Measurements from ENCODE around the gene RIPK4.

The RIPK4 gene

GRCh38 chr21:41751611-41752011, 15.2 kb downstream of the RIPK4 start:
- DNase-seq = no peak

GRCh38 chr21:41750532-41751151, 16.2 kb downstream of the RIPK4 start:
- DNase-seq = no peak

GRCh38 chr21:41750051-41750450, 16.8 kb downstream of the RIPK4 start:
- no peak for DNase-seq

GRCh38 chr21:41749286-41749685, 17.6 kb downstream of the RIPK4 start:
- DNase-seq = no peak

- DNase-seq = no peak
Measured at GRCh38 chr21:41747943-41748738, 18.7 kb downstream of the RIPK4 start.

GRCh38 chr21:41746744-41747006, 20.2 kb downstream of the RIPK4 start:
- no peak for DNase-seq

- DNase-seq = no peak
Measured at GRCh38 chr21:41745971-41746743, 20.7 kb downstream of the RIPK4 start.

GRCh38 chr21:41745026-41745820, 21.6 kb downstream of the RIPK4 start:
- DNase-seq = no peak

- DNase-seq = no peak
Measured at GRCh38 chr21:41744028-41744930, 22.6 kb downstream of the RIPK4 start.

- DNase-seq = no peak
Measured at GRCh38 chr21:41743321-41744027, 23.4 kb downstream of the RIPK4 start.

- no peak for DNase-seq
Measured at GRCh38 chr21:41742073-41742875, 24.6 kb downstream of the RIPK4 start.

GRCh38 chr21:41741253-41742072, 25.4 kb downstream of the RIPK4 start:
- no peak for DNase-seq

- no peak for DNase-seq
Measured at GRCh38 chr21:41740604-41741252, 26.1 kb downstream of the RIPK4 start.

GRCh38 chr21:41739936-41740335, 26.9 kb downstream of the RIPK4 start:
- no peak for DNase-seq

- DNase-seq = no peak
Measured at GRCh38 chr21:41739011-41739410, 27.8 kb downstream of the RIPK4 start.

GRCh38 chr21:41737651-41738324, 29.1 kb downstream of the RIPK4 start:
- no peak for DNase-seq

GRCh38 chr21:41736423-41736822, 30.4 kb downstream of the RIPK4 start:
- no peak for DNase-seq

GRCh38 chr21:41733951-41734689, 32.7 kb downstream of the RIPK4 start:
- DNase-seq = no peak

Measured in activated naive CD4-positive, alpha-beta T cell treated with anti-CD3 and anti-CD28 coated beads, Interleukin-2, amount 50 U/mL, for 16 hours (primary cell).